Activated T-helper 1 cell treated with anti-CD3 and anti-CD28 coated beads, Interleukin-12 subunit alpha, Interleukin-12 subunit beta, Interleukin-2, Interleukin-4 antibody, amounts not matched to agents 30 ng/mL and 10 ng/mL and 1 ng/mL, durations not matched to agents 14 hours and 24 hours and 36 hours (primary cell): ENCODE measurements around the gene TGIF1. TPM values are rescaled to one million over a fixed set of nuclear protein-coding genes. Genes with fewer than 3 reads are reported as not detected.

Experiments used
- DNase-seq: peaks from one replicate; pipeline ENCODE4 v3.0.0; 2021; ENCODE audit warnings: low spot score
- H3K27ac Mint-ChIP-seq: one replicate; pipeline ENCODE4 v1.8.0; 2021; ENCODE audit warnings: mild to moderate bottlenecking, mixed read lengths
- H3K27me3 Mint-ChIP-seq: one replicate; pipeline ENCODE4 v1.8.0; 2022; ENCODE audit warnings: mild to moderate bottlenecking, moderate library complexity, mixed read lengths; ENCODE audit not compliant: insufficient read depth
- H3K36me3 Mint-ChIP-seq: one replicate; pipeline ENCODE4 v1.8.0; 2021; ENCODE audit warnings: low read depth, mixed read lengths
- H3K4me1 Mint-ChIP-seq: one replicate; pipeline ENCODE4 v1.8.0; 2021; ENCODE audit warnings: low read depth, mixed read lengths
- H3K4me3 Mint-ChIP-seq: one replicate; pipeline ENCODE4 v1.8.0; 2021; ENCODE audit warnings: mild to moderate bottlenecking, moderate library complexity, mixed read lengths
- H3K9me3 Mint-ChIP-seq: one replicate; pipeline ENCODE4 v1.8.0; 2021; ENCODE audit warnings: mixed read lengths
- intact Hi-C: fragments of 100-400 bp; cut with micrococcal nuclease; formaldehyde crosslinking; loops from one replicate; pipeline ENCODE4 v1.15.1; 2024
- total RNA-seq: library from RNA; stranded (reverse); gene quantifications from 2 replicates; pipeline ENCODE4 v1.2.3, GENCODE V29; 2022

TGIF1 gene
- total RNA-seq, 1 donor from 2014 or later, result 52.1 TPM

DNA sequence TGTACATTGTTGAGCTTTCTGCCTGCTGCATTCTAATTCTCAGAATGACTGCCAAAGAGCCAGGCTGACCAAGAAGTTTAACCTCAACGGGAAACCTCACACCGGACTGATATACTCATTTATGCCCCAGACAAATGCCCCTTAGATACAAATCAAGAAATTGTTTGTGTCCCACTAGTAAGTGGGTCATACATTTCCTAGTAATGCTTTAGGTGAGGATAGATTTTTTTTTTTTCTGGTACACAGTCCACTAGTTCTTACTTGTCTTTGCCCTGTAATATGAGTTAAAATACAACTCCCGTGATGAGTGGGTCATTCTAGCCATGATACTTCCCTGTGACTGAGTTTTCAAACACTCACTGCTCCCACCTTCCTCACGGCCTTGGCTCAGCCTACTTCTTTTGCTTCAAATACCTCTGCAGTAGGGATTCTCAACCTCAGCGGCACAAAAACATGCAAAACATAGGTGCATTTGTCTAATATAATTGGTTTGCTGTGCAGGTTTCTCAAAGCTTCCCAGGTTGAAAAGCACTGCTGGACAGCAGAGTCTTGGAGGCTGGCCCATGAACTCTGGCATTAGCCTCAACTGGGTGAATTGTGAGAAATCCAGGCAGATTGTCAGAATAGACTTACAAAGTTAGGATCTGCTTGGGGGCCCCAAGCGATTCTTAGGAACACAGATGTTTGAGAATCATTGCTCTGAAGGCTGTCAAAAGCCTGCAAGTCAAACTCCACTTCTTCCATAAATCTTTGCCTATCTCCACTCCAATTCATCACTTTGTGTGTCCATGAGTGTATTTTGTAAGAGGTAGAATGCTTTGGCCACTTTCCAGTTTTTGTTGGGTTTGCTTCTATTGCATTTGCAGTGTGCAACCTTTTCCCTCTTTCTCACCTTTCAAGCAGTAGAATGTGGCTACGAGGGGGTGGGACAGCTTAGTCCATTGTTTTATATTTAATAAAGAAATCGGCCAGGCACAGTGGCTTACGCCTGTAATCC, 35.5 kb downstream of the TGIF1 start:
- H3K9me3 Mint-ChIP-seq, result no peaks in the 10 kb centered on the region
- no peak for DNase-seq
- H3K4me1 Mint-ChIP-seq, result no peaks in the 10 kb centered on the region
- intact Hi-C loops, result no loop called here
- no peaks in the 10 kb centered on the region for H3K36me3 Mint-ChIP-seq
- peaks cover 9% of the 10 kb centered on the region for H3K27me3 Mint-ChIP-seq
- H3K27ac Mint-ChIP-seq, result no peak overlapping the region
- no peak overlapping the region for H3K4me3 Mint-ChIP-seq

DNA sequence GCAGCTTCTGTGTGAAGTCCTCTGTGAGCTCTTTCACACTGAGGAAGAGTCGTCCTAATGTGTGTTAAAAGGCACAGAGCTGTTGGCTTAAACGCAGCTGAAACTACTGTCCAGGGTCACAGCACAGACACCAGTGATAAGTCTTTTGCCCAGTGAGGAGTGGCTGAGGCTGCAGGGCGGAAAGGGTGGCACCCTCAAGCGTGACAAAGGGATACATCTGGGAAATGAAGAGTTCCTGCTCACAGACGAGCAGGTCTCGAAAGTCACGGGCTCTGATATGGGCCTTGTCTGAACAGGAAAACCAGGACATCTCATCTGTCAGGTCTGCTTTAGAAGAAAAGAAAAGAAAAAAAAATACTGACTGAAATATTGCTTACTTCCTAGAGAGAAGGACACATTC, 36.5 kb downstream of the TGIF1 start:
- DNase-seq, result no peak
- no peak overlapping the region for H3K4me3 Mint-ChIP-seq
- H3K9me3 Mint-ChIP-seq, result no peaks in the 10 kb centered on the region
- intact Hi-C loops, result no loop called here
- no peaks in the 10 kb centered on the region for H3K36me3 Mint-ChIP-seq
- no peaks in the 10 kb centered on the region for H3K4me1 Mint-ChIP-seq
- peaks cover 6% of the 10 kb centered on the region for H3K27me3 Mint-ChIP-seq
- no peak overlapping the region for H3K27ac Mint-ChIP-seq

DNA sequence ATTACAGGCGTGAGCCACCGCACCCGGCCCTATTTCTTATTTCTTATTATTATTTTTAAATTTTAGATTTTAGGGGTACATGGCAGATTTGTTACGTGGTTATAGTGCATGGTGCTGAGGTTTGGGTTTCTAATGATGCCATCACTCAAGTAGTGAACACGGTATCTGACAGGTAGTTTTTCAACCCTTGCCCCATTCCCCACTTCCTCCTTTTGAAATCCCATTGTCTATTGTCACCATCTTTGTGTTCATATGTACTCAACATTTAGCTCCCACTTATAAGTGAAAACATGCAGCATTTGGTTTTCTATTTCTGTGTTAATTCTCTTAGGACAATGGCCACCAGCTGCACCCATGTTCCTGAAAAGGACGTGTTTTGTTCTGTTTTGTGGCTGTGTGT, 39.5 kb downstream of the TGIF1 start:
- intact Hi-C loops, result no loop called here
- peaks cover 13% of the 10 kb centered on the region for H3K27me3 Mint-ChIP-seq
- H3K9me3 Mint-ChIP-seq, result no peaks in the 10 kb centered on the region
- no peaks in the 10 kb centered on the region for H3K4me1 Mint-ChIP-seq
- no peak overlapping the region for H3K27ac Mint-ChIP-seq
- no peak for DNase-seq
- H3K36me3 Mint-ChIP-seq, result no peaks in the 10 kb centered on the region
- no peak overlapping the region for H3K4me3 Mint-ChIP-seq

DNA sequence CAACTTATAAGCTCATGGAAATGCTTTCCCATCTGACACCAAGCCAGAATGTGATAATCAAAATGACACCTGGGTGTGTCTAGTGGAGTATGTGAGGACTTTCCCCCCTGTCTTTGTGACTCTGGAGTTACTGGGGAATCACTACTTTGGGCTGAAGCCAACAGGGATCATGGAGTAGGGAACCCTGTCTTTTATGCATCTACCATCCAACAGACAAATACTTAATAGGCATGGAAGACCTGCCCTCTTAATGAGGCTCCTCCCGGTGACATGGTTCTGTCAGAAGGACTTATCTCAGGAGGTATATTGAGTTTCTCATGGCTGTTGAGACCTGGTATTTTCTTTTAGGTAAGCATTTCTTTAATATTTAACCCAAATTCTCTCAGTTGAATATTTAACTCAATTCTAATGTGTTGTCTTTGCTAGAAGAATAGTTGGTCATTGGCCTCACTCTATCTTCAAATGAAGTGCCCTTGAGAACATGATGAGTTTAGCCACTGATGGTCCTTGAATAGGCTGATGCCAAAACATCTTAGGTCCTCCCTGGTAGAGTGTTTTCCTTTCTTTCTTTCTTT, 42.1 kb downstream of the TGIF1 start:
- H3K9me3 Mint-ChIP-seq, result no peaks in the 10 kb centered on the region
- no peak overlapping the region for H3K4me3 Mint-ChIP-seq
- no peaks in the 10 kb centered on the region for H3K36me3 Mint-ChIP-seq
- H3K4me1 Mint-ChIP-seq, result no peaks in the 10 kb centered on the region
- no peak overlapping the region for H3K27ac Mint-ChIP-seq
- intact Hi-C loops, result no loop called here
- H3K27me3 Mint-ChIP-seq, result peaks cover 18% of the 10 kb centered on the region
- no peak for DNase-seq

DNA sequence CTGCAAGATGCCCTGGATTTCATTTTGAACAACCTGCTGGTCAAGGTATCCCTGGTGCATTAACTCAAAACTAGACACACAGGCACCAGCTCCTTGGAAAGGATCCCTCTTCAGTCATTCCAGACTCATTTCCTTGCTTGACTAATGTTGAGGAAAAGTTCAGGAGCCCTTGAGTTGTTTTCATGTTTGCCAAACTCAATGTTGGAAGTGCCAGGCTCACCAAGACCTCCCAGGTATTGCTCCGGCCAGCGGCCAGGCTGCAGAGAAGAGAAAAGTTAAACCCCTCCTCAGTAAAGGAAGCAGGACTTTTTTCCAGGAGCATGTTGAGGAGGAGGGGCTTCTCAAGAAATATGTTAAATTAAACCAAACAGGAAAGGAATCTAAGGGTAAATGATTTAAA, 42.7 kb downstream of the TGIF1 start:
- Mint-ChIP-seq H3K4me3 (no peak overlapping the region), H3K4me1 (no peaks in the 10 kb centered on the region), H3K27me3 (peaks cover 22% of the 10 kb centered on the region), H3K36me3 (peaks cover 1% of the 10 kb centered on the region), H3K9me3 (no peaks in the 10 kb centered on the region), H3K27ac (no peak overlapping the region)
- intact Hi-C loops, result no loop called here
- no peak for DNase-seq

DNA sequence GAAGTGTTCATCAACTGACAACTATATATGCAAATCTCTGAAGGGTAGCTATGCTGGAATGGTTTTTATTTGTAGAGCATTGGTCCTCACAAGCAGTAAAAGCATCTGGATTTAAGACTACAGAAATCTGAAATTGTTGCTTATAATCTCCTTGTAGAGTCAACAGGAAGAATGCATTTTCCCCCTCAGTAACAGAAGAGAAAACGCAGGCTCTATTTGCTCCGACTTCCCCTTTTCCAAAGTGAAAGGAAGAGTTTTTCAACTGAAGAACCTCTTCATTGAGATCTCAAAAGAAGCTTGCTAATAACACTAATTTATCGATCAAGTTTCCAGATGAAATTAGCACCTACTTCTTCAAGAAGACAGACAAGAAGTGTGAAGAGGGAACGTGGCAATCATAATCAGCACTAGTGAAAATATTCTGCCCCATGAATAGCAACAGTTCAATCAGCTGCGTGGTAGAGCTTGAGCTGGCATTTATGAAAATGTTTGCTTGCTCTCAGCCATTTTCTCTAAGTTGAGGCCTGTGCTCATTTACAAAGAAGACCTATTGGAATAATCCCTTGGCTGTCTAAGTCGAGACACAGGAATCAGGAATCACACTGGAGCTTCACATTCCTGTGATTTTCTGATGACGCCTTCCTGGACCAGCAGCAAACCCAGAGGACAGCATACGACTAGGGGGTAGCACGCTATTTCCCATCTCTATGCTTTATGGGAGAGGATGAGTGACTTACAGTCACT, 43.7 kb downstream of the TGIF1 start:
- Mint-ChIP-seq H3K36me3 (peaks cover 2% of the 10 kb centered on the region), H3K4me3 (no peak overlapping the region), H3K4me1 (peaks cover 5% of the 10 kb centered on the region), H3K27me3 (peaks cover 31% of the 10 kb centered on the region), H3K27ac (no peak overlapping the region), H3K9me3 (no peaks in the 10 kb centered on the region)
- DNase-seq, result no peak
- intact Hi-C loops, result no loop called here

DNA sequence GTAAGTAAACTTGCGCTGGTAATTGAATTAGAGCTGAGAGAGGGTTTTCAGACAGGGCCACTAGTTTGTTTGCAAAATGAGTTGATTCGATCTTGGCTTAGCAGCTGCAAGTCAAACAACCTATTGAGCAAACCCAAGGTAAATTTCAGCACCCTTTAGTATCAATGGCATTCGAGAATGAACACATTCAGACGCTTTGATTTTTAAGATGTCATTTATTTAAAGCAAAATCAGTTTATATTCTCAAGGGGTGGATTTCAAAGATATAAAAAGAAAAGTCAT, 44.2 kb downstream of the TGIF1 start:
- H3K9me3 Mint-ChIP-seq, result no peaks in the 10 kb centered on the region
- H3K27ac Mint-ChIP-seq, result no peak overlapping the region
- no peak for DNase-seq
- intact Hi-C loops, result no loop called here
- H3K4me1 Mint-ChIP-seq, result peaks cover 6% of the 10 kb centered on the region
- peaks cover 2% of the 10 kb centered on the region for H3K36me3 Mint-ChIP-seq
- peaks cover 33% of the 10 kb centered on the region for H3K27me3 Mint-ChIP-seq
- H3K4me3 Mint-ChIP-seq, result no peak overlapping the region

DNA sequence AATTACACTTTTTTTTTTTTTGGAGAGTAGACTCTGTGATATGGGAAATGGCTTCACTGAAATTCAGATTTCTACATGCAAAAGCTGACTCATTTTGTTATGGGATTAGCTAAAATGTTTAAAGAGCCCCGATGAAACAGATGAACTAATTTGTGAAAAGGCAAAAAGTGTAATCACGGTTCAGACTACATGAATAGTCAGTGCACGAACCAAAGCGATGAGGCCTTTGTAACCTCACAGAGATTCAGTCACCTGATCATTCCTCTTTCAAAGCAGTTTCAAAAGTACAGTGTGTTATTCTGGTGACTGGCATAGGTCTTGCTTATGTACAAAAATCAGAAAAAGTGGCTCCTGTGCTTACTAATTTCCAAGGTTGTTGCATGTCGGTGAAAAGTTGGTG, 44.6 kb downstream of the TGIF1 start:
- Mint-ChIP-seq H3K4me3 (no peak overlapping the region), H3K9me3 (no peaks in the 10 kb centered on the region), H3K36me3 (peaks cover 2% of the 10 kb centered on the region), H3K4me1 (peaks cover 9% of the 10 kb centered on the region), H3K27ac (no peak overlapping the region), H3K27me3 (peaks cover 37% of the 10 kb centered on the region)
- intact Hi-C loops, result no loop called here
- DNase-seq, result no peak

DNA sequence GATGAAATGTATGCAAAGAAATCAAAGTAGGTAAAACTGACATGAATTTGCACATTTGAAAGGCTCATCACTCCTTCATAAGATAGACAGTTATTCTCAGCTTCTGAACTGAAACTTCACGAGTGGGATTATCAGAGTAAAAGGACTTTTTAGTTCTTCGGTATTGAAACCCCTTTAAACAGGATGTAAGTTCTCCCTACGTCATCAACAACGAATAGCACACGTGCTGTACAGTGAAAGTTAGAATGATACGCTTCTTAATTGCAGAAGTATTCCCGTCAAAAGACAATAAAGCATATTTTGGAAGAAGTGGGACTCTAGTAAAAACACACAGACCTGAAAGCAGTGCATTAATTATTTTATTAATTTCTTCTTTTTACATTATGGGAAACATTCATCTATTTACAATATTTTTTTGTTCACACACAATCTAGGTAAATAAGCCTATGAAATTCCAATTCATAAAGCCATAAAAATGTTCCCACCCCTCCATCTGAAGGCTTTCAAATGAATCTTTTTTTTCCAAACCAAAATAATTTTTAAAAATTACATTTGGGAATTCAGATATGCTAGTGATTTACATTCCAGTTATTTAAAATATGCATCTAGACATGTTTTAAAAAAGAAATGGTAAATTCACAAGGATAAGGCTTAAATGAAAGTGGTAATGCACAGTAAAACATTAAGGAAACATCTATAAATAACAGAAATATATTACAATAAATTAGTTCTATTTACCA, 45.9 kb downstream of the TGIF1 start:
- peaks cover 38% of the 10 kb centered on the region for H3K27me3 Mint-ChIP-seq
- H3K36me3 Mint-ChIP-seq, result peaks cover 3% of the 10 kb centered on the region
- H3K4me1 Mint-ChIP-seq, result peaks cover 14% of the 10 kb centered on the region
- H3K27ac Mint-ChIP-seq, result no peak overlapping the region
- intact Hi-C loops, result no loop called here
- no peak overlapping the region for H3K4me3 Mint-ChIP-seq
- H3K9me3 Mint-ChIP-seq, result no peaks in the 10 kb centered on the region
- no peak for DNase-seq

DNA sequence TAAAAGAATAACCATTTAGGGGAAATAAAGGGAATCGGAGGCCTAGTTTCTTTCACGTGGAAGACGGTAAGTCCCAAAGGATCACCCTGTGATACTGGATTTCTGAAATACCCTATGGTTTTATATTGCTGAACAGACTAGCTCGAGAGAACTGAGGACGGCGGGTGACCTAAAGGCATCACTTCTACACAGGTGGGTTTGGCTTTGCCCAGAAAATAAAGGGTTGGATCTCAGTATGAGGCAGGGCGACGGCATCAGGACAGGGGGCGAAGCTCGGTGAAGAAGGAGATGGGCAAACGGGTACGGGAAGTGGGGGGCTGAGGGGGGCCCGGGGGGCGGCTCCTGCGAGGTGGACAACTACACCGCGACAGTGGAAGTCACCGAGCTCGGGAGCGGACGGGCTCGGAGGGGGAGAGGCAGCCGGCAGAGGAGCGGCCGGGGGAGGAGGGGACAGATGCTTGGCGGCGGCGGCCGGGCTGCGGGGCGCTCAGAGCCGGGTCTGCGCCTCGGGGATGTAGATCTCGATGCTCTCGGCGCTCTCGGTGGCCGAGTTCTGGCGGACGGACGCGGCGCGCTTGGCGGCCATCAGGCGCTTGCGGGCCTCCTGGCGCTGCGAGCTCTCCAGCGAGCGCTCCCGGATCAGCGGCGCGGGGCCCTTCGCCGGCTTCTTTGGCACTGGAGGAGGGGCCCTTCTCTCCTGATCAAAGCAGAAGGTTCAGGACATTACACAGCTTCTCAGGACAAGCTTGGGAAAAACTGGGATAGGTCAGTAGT, 48.9 kb downstream of the TGIF1 start:
- H3K27ac Mint-ChIP-seq, result no peak overlapping the region
- no peak for DNase-seq
- H3K27me3 Mint-ChIP-seq, result peaks cover 38% of the 10 kb centered on the region
- peak overlapping the region; percentile 65 for H3K4me3 Mint-ChIP-seq
- intact Hi-C loops, result no loop called here
- H3K36me3 Mint-ChIP-seq, result peaks cover 3% of the 10 kb centered on the region
- H3K9me3 Mint-ChIP-seq, result no peaks in the 10 kb centered on the region
- H3K4me1 Mint-ChIP-seq, result peaks cover 14% of the 10 kb centered on the region

DNA sequence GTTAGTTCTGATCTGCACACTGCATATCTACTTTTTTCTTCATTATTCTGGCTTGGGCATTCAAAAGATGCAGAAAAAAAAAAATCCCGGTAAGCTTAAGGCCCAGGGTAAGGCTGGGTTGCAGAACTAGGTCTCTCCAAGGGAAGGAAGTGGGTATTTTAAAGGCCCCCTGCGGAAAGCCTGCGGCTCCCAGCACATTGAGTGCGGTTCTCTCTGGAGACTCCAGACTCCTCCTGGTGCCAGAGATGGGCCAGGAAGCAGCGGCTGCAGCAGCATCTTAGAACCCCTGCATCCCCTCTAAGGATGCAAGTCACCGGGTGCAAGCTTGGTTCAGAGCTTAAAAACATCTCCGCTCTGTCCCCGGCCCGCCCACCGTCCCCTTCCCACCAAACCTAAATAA, 49.5 kb downstream of the TGIF1 start:
- H3K36me3 Mint-ChIP-seq, result peaks cover 3% of the 10 kb centered on the region
- intact Hi-C loops, result no loop called here
- H3K9me3 Mint-ChIP-seq, result no peaks in the 10 kb centered on the region
- H3K4me1 Mint-ChIP-seq, result peaks cover 14% of the 10 kb centered on the region
- H3K27me3 Mint-ChIP-seq, result peaks cover 37% of the 10 kb centered on the region
- H3K27ac Mint-ChIP-seq, result no peak overlapping the region
- H3K4me3 Mint-ChIP-seq, result no peak overlapping the region
- no peak for DNase-seq

DNA sequence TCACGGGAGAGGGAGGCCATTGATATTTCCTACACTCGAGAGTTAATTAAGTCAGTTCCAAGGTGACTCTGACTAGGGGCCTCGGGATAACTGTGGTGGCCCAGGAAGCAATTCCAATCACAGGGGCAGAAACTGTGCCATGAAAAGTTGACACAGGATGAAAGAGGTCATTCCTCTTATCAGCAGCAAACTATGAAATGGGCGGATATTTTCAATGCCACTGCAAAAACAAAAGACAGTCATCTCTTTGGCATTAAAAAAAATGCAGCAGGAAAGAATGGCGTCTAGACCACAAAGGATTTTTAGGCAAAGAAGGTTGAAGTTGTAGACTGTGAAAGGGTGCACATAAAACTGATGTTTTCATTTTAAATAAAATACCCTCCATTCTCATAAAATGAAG, 50.0 kb downstream of the TGIF1 start:
- Mint-ChIP-seq H3K36me3 (peaks cover 3% of the 10 kb centered on the region), H3K27ac (no peak overlapping the region), H3K9me3 (no peaks in the 10 kb centered on the region), H3K4me1 (peaks cover 14% of the 10 kb centered on the region), H3K4me3 (no peak overlapping the region), H3K27me3 (peaks cover 37% of the 10 kb centered on the region)
- no peak for DNase-seq
- intact Hi-C loops, result no loop called here
